IMR-90 (cell line): ENCODE measurements around the gene CPNE4. TPM values are rescaled to one million over a fixed set of nuclear protein-coding genes. Genes with fewer than 3 reads are reported as not detected.

Experiments
- ATAC-seq: fragments of 200-7000 bp; cut with Tn5 transposase; 2 replicates; pipeline ENCODE4 v1.9.1; 2020; ENCODE audit warnings: low read depth, mild to moderate bottlenecking, moderate library complexity
- BruUV-seq: library from RNA; stranded (reverse); fragments of 400-500 nt; replicated peaks from 2 replicates; lab custom pipeline; 2021; lab: Mats Ljungman, UMichigan
- CTCF ChIA-PET: fragments of 300-600 bp; formaldehyde crosslinking; extraction: SDS; loops from one replicate; lab custom pipeline; 2021; ENCODE audit warnings: antibody characterized with exemption; lab: Yijun Ruan, JAX
- POLR2A ChIA-PET: fragments of 300-600 bp; sonication (Branson Sonifier 250); formaldehyde crosslinking; loops from one replicate; lab custom pipeline; 2022; ENCODE audit warnings: antibody characterized with exemption; ENCODE audit not compliant: unreplicated experiment; lab: Charles Lee
- DNase-seq: peaks from one replicate; pipeline ENCODE4 v3.0.0; 2013
- H2AFZ ChIP-seq: replicated peaks from 2 replicates; pipeline ENCODE3; 2013; ENCODE audit warnings: low read length, mild to moderate bottlenecking; ENCODE audit not compliant: poor library complexity
- H2AK5ac ChIP-seq: 2 replicates; pipeline ENCODE4 v1.6.1; 2013; ENCODE audit warnings: low read depth, low read length, inconsistent platforms
- H2AK9ac ChIP-seq: replicated peaks from 2 replicates; pipeline ENCODE3; 2013; ENCODE audit warnings: mild to moderate bottlenecking, low read depth, low read length, moderate library complexity; ENCODE audit not compliant: poor library complexity
- H2BK120ac ChIP-seq: 2 replicates; pipeline ENCODE4 v1.6.1; 2013; ENCODE audit warnings: low read depth, low read length, inconsistent platforms
- H2BK15ac ChIP-seq: 3 replicates; pipeline ENCODE4 v1.6.1; 2013; ENCODE audit warnings: low read depth, low read length, inconsistent platforms
- H2BK20ac ChIP-seq: 2 replicates; pipeline ENCODE4 v1.6.1; 2013; ENCODE audit warnings: low read depth, mild to moderate bottlenecking, inconsistent platforms, low read length, moderate library complexity
- H2BK5ac ChIP-seq: 2 replicates; pipeline ENCODE4 v1.6.1; 2013; ENCODE audit warnings: mild to moderate bottlenecking, low read depth, low read length, inconsistent platforms; ENCODE audit not compliant: poor library complexity, severe bottlenecking
- H3K14ac ChIP-seq: replicated peaks from 2 replicates; pipeline ENCODE4 v1.6.1; 2013; ENCODE audit warnings: low read depth, low read length, inconsistent platforms
- H3K18ac ChIP-seq: 2 replicates; pipeline ENCODE4 v1.6.1; 2013; ENCODE audit warnings: low read depth, low read length, control low read depth
- H3K23ac ChIP-seq: 2 replicates; pipeline ENCODE4 v1.6.1; 2013; ENCODE audit warnings: low read depth, low read length, inconsistent platforms
- H3K27ac ChIP-seq: 2 replicates; pipeline ENCODE4 v1.5.1; 2013; ENCODE audit warnings: mild to moderate bottlenecking, control low read depth, low read length; ENCODE audit not compliant: insufficient read depth
- H3K27me3 ChIP-seq: 2 replicates; pipeline ENCODE4 v1.6.1; 2013; ENCODE audit warnings: low read length; ENCODE audit not compliant: control insufficient read depth, insufficient read depth
- H3K36me3 ChIP-seq: 2 replicates; pipeline ENCODE4 v1.6.1; 2013; ENCODE audit warnings: low read length, mixed read lengths; ENCODE audit not compliant: control insufficient read depth, insufficient read depth
- H3K4ac ChIP-seq: 2 replicates; pipeline ENCODE4 v1.6.1; 2013; ENCODE audit warnings: low read depth, low read length, inconsistent platforms
- H3K4me1 ChIP-seq: 2 replicates; pipeline ENCODE4 v1.6.1; 2013; ENCODE audit warnings: low read length, mixed read lengths; ENCODE audit not compliant: control insufficient read depth, insufficient read depth
- H3K4me2 ChIP-seq: 2 replicates; pipeline ENCODE4 v1.6.1; 2013; ENCODE audit warnings: low read depth, mild to moderate bottlenecking, control low read depth, low read length, moderate library complexity
- H3K4me3 ChIP-seq: 2 replicates; pipeline ENCODE4 v1.5.1; 2013; ENCODE audit warnings: low read depth, mild to moderate bottlenecking, control low read depth, low read length, moderate library complexity; ENCODE audit not compliant: insufficient read depth
- H3K56ac ChIP-seq: 2 replicates; pipeline ENCODE4 v1.6.1; 2013; ENCODE audit warnings: low read length, inconsistent platforms; ENCODE audit not compliant: insufficient read depth; ENCODE audit errors: extremely low read depth
- H3K79me1 ChIP-seq, 2 experiments: 2 replicates each; pipeline ENCODE4 v1.6.1; 2013; ENCODE audit warnings: low read length in 2 of 2, inconsistent platforms in 1 of 2, low read depth in 1 of 2
- H3K9ac ChIP-seq: 2 replicates; pipeline ENCODE4 v1.6.1; 2013; ENCODE audit warnings: low read depth, low read length, control low read depth
- H3K9me1 ChIP-seq: 2 replicates; pipeline ENCODE4 v1.6.1; 2013; ENCODE audit warnings: low read length, inconsistent platforms; ENCODE audit not compliant: insufficient read depth
- H3K9me3 ChIP-seq: 2 replicates; pipeline ENCODE4 v1.6.1; 2013; ENCODE audit warnings: low read length; ENCODE audit not compliant: control insufficient read depth, insufficient read depth
- H4K20me1 ChIP-seq: 2 replicates; pipeline ENCODE4 v1.6.1; 2013; ENCODE audit warnings: low read length, inconsistent platforms; ENCODE audit not compliant: insufficient read depth
- H4K5ac ChIP-seq: 2 replicates; pipeline ENCODE4 v1.6.1; 2013; ENCODE audit warnings: mild to moderate bottlenecking, low read depth, low read length, control low read depth
- H4K8ac ChIP-seq, 2 experiments: 2 replicates each; pipeline ENCODE4 v1.6.1; 2013; ENCODE audit warnings: low read depth in 2 of 2, low read length in 2 of 2, control low read depth in 1 of 2, inconsistent platforms in 1 of 2
- H4K91ac ChIP-seq: 2 replicates; pipeline ENCODE4 v1.6.1; 2013; ENCODE audit warnings: low read depth, low read length, inconsistent platforms; ENCODE audit not compliant: insufficient read depth
- CEBPB ChIP-seq: IDR thresholded peaks from 2 replicates; pipeline ENCODE4 v1.6.1; 2012; ENCODE audit warnings: low read depth, low read length, improper control_type of control experiment
- CHD1 ChIP-seq: IDR thresholded peaks from 2 replicates; pipeline ENCODE4 v1.6.1; 2012; ENCODE audit warnings: low read depth, low read length, improper control_type of control experiment
- FOS ChIP-seq: fragments of 150-350 bp; IDR thresholded peaks from 2 replicates; pipeline ENCODE4 v1.6.1; 2016; ENCODE audit warnings: low read depth, low read length
- MXI1 ChIP-seq: IDR thresholded peaks from 2 replicates; pipeline ENCODE4 v1.6.1; 2012; ENCODE audit warnings: low read depth, mild to moderate bottlenecking, low read length, moderate library complexity, borderline replicate concordance
- POLR2A ChIP-seq: IDR thresholded peaks from 2 replicates; pipeline ENCODE4 v1.6.1; 2012; ENCODE audit warnings: mild to moderate bottlenecking, low read depth, low read length
- RAD21 ChIP-seq: IDR thresholded peaks from 2 replicates; pipeline ENCODE4 v1.6.1; 2012; ENCODE audit warnings: low read length, improper control_type of control experiment
- RFX5 ChIP-seq: IDR thresholded peaks from 2 replicates; pipeline ENCODE4 v1.8.0; 2012; ENCODE audit warnings: low read depth, mild to moderate bottlenecking, low read length, moderate library complexity
- SMC3 ChIP-seq: fragments of 150-350 bp; IDR thresholded peaks from 2 replicates; pipeline ENCODE4 v1.6.1; 2016; ENCODE audit warnings: low read depth, mild to moderate bottlenecking, antibody characterized with exemption, low read length, moderate library complexity
- WGBS, 2 experiments: methylation state at CpG; one replicate each; pipeline versions ENCODE4 v1.1.5 to v1.1.7; 2013; ENCODE audit warnings: missing lambda C conversion rate in 2 of 2; ENCODE audit not compliant: insufficient read length in 1 of 2; ENCODE audit errors: extremely low coverage in 2 of 2; 5-methylcytosine and 5-hydroxymethylcytosine counted together
- dilution Hi-C: fragments of 300-500 bp; cut with HindIII; formaldehyde crosslinking; loops from one replicate; pipeline ENCODE4 v1.14.3; 2018; ENCODE audit warnings: low sequenced_read_pairs; ENCODE audit not compliant: unreplicated experiment
- in situ Hi-C: fragments of 300-500 bp; cut with MboI; formaldehyde crosslinking; loops from 3 replicates; pipeline ENCODE4 v1.14.3; 2019; ENCODE audit warnings: low sequenced_read_pairs, inconsistent platforms, mixed read lengths
- intact Hi-C: fragments of 100-400 bp; cut with micrococcal nuclease; formaldehyde crosslinking; loops from 2 replicates; pipeline ENCODE4 v1.10.0; 2022
- polyA plus RNA-seq, 3 experiments: library from polyadenylated mRNA; depleted of rRNA; stranded (reverse); fragments of >200 nt; gene quantifications; 2 replicates each; pipeline ENCODE4 v1.2.3, GENCODE V29; 2012; ENCODE audit warnings: low replicate concordance in 1 of 3
- total RNA-seq: library from RNA; depleted of rRNA; stranded (reverse); fragments of >200 nt; gene quantifications from 2 replicates; pipeline ENCODE4 v1.2.3, GENCODE V29; 2012
- TF ChIP-seq, protein P1 (sequence below): fragments of 150-350 bp; IDR thresholded peaks from 2 replicates; pipeline ENCODE4 v1.6.1; 2016; ENCODE audit warnings: low read depth, mild to moderate bottlenecking, low read length, moderate library complexity, borderline replicate concordance
- TF ChIP-seq, protein P2 (sequence below): fragments of 150-350 bp; IDR thresholded peaks from 2 replicates; pipeline ENCODE4 v1.6.1; 2017; ENCODE audit warnings: mild to moderate bottlenecking, antibody characterized with exemption, low read length, low read depth

The CPNE4 gene
- total and polyA plus RNA-seq, 2 of the 4 experiments (the other 2 are of a cell fraction), result not detected

DNA sequence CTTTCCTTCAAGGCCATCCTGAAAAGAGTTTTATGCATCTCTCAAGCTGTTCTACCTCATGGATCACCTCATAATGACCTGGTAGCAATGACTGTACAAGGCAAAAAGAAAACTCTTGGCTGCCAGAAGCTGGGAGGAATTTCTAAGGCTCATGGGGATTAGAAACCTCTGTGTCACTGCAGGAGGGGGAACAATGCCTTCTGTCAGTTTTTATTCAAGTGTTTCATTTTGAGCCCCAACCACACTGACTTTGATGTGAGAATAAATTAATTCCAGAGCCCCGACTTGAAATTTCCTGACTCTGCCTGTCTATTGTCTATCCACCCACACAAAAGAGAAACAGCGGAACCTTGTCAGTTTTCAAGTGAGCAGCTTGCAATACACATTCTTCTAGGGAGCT lies 473.3 kb downstream of the CPNE4 start:
- Histone ChIP-seq H3K23ac (no peak overlapping the region), H3K27me3 (no peaks in the 10 kb centered on the region), H3K27ac (no peak overlapping the region), H3K56ac (no peak overlapping the region), H2BK20ac (no peak overlapping the region), H3K9me3 (no peaks in the 10 kb centered on the region), H4K20me1 (no peaks in the 10 kb centered on the region), H3K9ac (no peak overlapping the region), H3K9me1 (no peaks in the 10 kb centered on the region), H3K4ac (no peak overlapping the region), H3K18ac (no peak overlapping the region), H2AK9ac (no peak overlapping the region), H2BK15ac (no peak overlapping the region), H3K4me1 (no peaks in the 10 kb centered on the region), H4K5ac (no peak overlapping the region), H3K14ac (no peak overlapping the region), H2BK120ac (no peak overlapping the region), H3K36me3 (no peaks in the 10 kb centered on the region), H3K4me3 (no peak overlapping the region), H3K79me1 (no peaks in the 10 kb centered on the region), H2BK5ac (no peak overlapping the region), H2AK5ac (no peak overlapping the region), H4K91ac (no peak overlapping the region), H3K4me2 (no peak overlapping the region), H2AFZ (peak overlapping the region; percentile 18), H4K8ac (no peak overlapping the region)
- dilution Hi-C loops, result no loop called here
- BruUV-seq, result no TSS peak
- ChIA-PET CTCF (no interaction called here), POLR2A (no interaction called here)
- TF ChIP-seq, protein P1, sequence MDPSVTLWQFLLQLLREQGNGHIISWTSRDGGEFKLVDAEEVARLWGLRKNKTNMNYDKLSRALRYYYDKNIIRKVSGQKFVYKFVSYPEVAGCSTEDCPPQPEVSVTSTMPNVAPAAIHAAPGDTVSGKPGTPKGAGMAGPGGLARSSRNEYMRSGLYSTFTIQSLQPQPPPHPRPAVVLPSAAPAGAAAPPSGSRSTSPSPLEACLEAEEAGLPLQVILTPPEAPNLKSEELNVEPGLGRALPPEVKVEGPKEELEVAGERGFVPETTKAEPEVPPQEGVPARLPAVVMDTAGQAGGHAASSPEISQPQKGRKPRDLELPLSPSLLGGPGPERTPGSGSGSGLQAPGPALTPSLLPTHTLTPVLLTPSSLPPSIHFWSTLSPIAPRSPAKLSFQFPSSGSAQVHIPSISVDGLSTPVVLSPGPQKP, result no peak
- no peak for TF ChIP-seq MXI1
- TF ChIP-seq RFX5, result no peak
- TF ChIP-seq CHD1, result no peak
- no peak for TF ChIP-seq FOS
- TF ChIP-seq CEBPB, result no peak
- TF ChIP-seq, protein P2, sequence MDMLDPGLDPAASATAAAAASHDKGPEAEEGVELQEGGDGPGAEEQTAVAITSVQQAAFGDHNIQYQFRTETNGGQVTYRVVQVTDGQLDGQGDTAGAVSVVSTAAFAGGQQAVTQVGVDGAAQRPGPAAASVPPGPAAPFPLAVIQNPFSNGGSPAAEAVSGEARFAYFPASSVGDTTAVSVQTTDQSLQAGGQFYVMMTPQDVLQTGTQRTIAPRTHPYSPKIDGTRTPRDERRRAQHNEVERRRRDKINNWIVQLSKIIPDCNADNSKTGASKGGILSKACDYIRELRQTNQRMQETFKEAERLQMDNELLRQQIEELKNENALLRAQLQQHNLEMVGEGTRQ, result no peak
- TF ChIP-seq SMC3, result no peak
- no peak for TF ChIP-seq POLR2A
- no peak for TF ChIP-seq RAD21
- WGBS, 2 experiments, result no CpG with 5 or more reads among the region's 2 CpGs
- intact Hi-C loops, result no loop called here
- DNase-seq (no peak), ATAC-seq (no peak)
- in situ Hi-C loops, result no loop called here
